Liver (tissue), 9 donors: Measurements from ENCODE around the gene ARHGEF7. TPM values are rescaled to one million over a fixed set of nuclear protein-coding genes. Genes with fewer than 3 reads are reported as not detected.

Source experiments
- DNase-seq: peaks from one replicate; pipeline ENCODE4 v3.0.0-alpha.2; 2017; ENCODE audit warnings: low spot score
- H3K27ac ChIP-seq, 2 donors: one replicate each; pipeline ENCODE4 v1.7.0; 2013; ENCODE audit warnings: inconsistent platforms in 2 of 2, low read length in 2 of 2, control low read depth in 1 of 2, low read depth in 1 of 2, mild to moderate bottlenecking in 1 of 2
- H3K27me3 ChIP-seq, 4 donors: one replicate each; pipeline versions ENCODE4 v1.6.1 to v1.7.0; 2013; ENCODE audit warnings: low read length in 3 of 4, inconsistent platforms in 1 of 4, mild to moderate bottlenecking in 1 of 4, moderate library complexity in 1 of 4; ENCODE audit not compliant: control insufficient read depth in 4 of 4, insufficient read depth in 4 of 4
- H3K36me3 ChIP-seq, 4 donors: one replicate each; pipeline versions ENCODE4 v1.6.1 to v1.7.0; 2013; ENCODE audit warnings: low read length in 3 of 4, mild to moderate bottlenecking in 3 of 4, low read depth in 1 of 4, moderate library complexity in 1 of 4; ENCODE audit not compliant: control insufficient read depth in 4 of 4, insufficient read depth in 3 of 4
- H3K4me1 ChIP-seq, 4 donors: one replicate each; pipeline versions ENCODE4 v1.6.1 to v1.7.0; 2013; ENCODE audit warnings: low read length in 3 of 4, mild to moderate bottlenecking in 3 of 4, moderate library complexity in 1 of 4; ENCODE audit not compliant: control insufficient read depth in 4 of 4, insufficient read depth in 4 of 4
- H3K4me3 ChIP-seq, 3 donors: one replicate each; pipeline versions ENCODE4 v1.6.1 to v1.7.0; 2013; ENCODE audit warnings: low read length in 3 of 3, control low read depth in 1 of 3, low read depth in 1 of 3, mild to moderate bottlenecking in 1 of 3
- H3K9ac ChIP-seq, 2 donors: one replicate each; pipeline ENCODE4 v1.7.0; 2013; ENCODE audit warnings: low read length in 2 of 2, mild to moderate bottlenecking in 2 of 2, moderate library complexity in 2 of 2, control low read depth in 1 of 2, low read depth in 1 of 2
- H3K9me3 ChIP-seq, 4 donors: one replicate each; pipeline versions ENCODE4 v1.6.1 to v1.7.0; 2013; ENCODE audit warnings: low read length in 3 of 4; ENCODE audit not compliant: control insufficient read depth in 4 of 4
- EGR1 ChIP-seq, 2 donors: IDR thresholded peaks; 2 replicates each; pipeline ENCODE4 v1.6.1; 2016 to 2018; ENCODE audit warnings: antibody characterized with exemption in 2 of 2, low read depth in 2 of 2
- FOXA1 ChIP-seq: IDR thresholded peaks from 2 replicates; pipeline ENCODE4 v1.6.1; 2016; ENCODE audit warnings: antibody characterized with exemption
- FOXA2 ChIP-seq: IDR thresholded peaks from 2 replicates; pipeline ENCODE4 v1.6.1; 2016; ENCODE audit warnings: antibody characterized with exemption
- GABPA ChIP-seq, 2 donors: IDR thresholded peaks in 1 of 2; conservative IDR thresholded peaks in 1 of 2; 2 replicates each; pipeline ENCODE4 v1.6.1; 2016; ENCODE audit warnings: antibody characterized with exemption in 2 of 2, mild to moderate bottlenecking in 1 of 2, moderate library complexity in 1 of 2
- HNF4A ChIP-seq, 2 donors: conservative IDR thresholded peaks; 2 replicates each; pipeline ENCODE4 v1.6.1; 2016; ENCODE audit warnings: antibody characterized with exemption in 2 of 2, mild to moderate bottlenecking in 2 of 2
- HNF4G ChIP-seq: IDR thresholded peaks from 2 replicates; pipeline ENCODE4 v1.6.1; 2016; ENCODE audit warnings: antibody characterized with exemption
- JUND ChIP-seq, 2 donors: IDR thresholded peaks; 2 replicates each; pipeline ENCODE4 v1.6.1; 2016; ENCODE audit warnings: antibody characterized with exemption in 2 of 2
- NR2F2 ChIP-seq: IDR thresholded peaks from 2 replicates; pipeline ENCODE4 v1.6.1; 2016; ENCODE audit warnings: antibody characterized with exemption
- RAD21 ChIP-seq, 2 donors: IDR thresholded peaks; 2 replicates each; pipeline ENCODE4 v1.6.1; 2016; ENCODE audit warnings: antibody characterized with exemption in 2 of 2, mild to moderate bottlenecking in 2 of 2
- RXRA ChIP-seq, 2 donors: IDR thresholded peaks; 2 replicates each; pipeline ENCODE4 v1.6.1; 2017 to 2018; ENCODE audit warnings: antibody characterized with exemption in 2 of 2, mild to moderate bottlenecking in 1 of 2
- SP1 ChIP-seq: IDR thresholded peaks from 2 replicates; pipeline ENCODE4 v1.6.1; 2018; ENCODE audit warnings: antibody characterized with exemption, mild to moderate bottlenecking
- TAF1 ChIP-seq: conservative IDR thresholded peaks from 2 replicates; pipeline ENCODE4 v1.6.1; 2016; ENCODE audit warnings: antibody characterized with exemption, mild to moderate bottlenecking
- YY1 ChIP-seq: IDR thresholded peaks from 2 replicates; pipeline ENCODE4 v1.6.1; 2016; ENCODE audit warnings: antibody characterized with exemption, mild to moderate bottlenecking
- WGBS: extraction: QIAGEN DNeasy Blood & Tissue Kit; methylation state at CpG from one replicate; pipeline ENCODE4 v1.1.7; 2013; 5-methylcytosine and 5-hydroxymethylcytosine counted together
- polyA plus RNA-seq, 2 donors: library from polyadenylated mRNA; stranded (reverse) in 1 of 2; unstranded in 1 of 2; fragments of 200-250 nt in 1 of 2; fragments of >200 nt in 1 of 2; fragmentation: Nextera tagmentation in 1 of 2; extraction: Ambion mirVana in 1 of 2; gene quantifications; one replicate each; pipeline versions ENCODE4 v1.2.1 to v1.2.3, GENCODE V29; 2013 to 2015
- total RNA-seq, 2 donors: library from RNA; depleted of rRNA; stranded (reverse); fragments of >200 nt; gene quantifications; one replicate each; pipeline ENCODE4 v1.2.3, GENCODE V29; 2014
- TF ChIP-seq, protein P1 (sequence below): fragments of 150-350 bp; IDR thresholded peaks from 2 replicates; pipeline ENCODE4 v1.5.1; 2017; ENCODE audit warnings: improper control_type of control experiment, low read depth, low read length; ENCODE audit not compliant: missing input control
- TF ChIP-seq, protein P2 (sequence below): IDR thresholded peaks from 2 replicates; pipeline ENCODE4 v1.6.1; 2016; ENCODE audit warnings: antibody characterized with exemption
- TF ChIP-seq, protein P3 (sequence below): IDR thresholded peaks from 2 replicates; pipeline ENCODE4 v1.6.1; 2016; ENCODE audit warnings: antibody characterized with exemption
- TF ChIP-seq, protein P4 (sequence below): IDR thresholded peaks from 2 replicates; pipeline ENCODE4 v1.6.1; 2016; ENCODE audit warnings: antibody characterized with exemption, mild to moderate bottlenecking
- TF ChIP-seq, protein P5 (sequence below): IDR thresholded peaks from 2 replicates; pipeline ENCODE4 v1.6.1; 2016; ENCODE audit warnings: antibody characterized with exemption
- donor health status: healthy.
- donor health status: healthy.
- donor health status: healthy.
- donor health status: healthy.
- donor health status: healthy.

The ARHGEF7 gene
- total and polyA plus RNA-seq, 4 donors = 10.3 to 37.5 (median 20.1) TPM

DNA sequence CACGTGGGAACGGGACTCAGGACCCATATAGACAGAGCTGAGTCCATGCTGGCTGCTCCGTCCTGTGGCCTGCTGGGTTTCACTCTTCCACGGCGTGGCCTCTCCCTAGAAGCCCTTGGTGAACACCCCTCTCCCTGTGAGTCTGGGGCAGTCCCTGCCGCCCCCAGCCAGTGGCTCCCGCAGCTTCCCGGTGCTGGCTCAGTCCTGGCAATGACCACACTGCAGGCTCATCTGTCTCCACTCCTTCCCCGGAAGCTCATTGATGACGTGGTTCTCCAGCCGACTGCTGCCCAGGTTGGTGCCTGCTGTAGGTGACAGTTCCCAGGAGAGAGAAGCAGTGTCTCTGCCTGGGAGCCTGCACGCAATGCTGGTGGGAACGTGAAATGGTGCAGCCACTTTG, 203.3 kb downstream of the ARHGEF7 start:
- no peak overlapping the region for H3K9ac ChIP-seq
- H3K4me3 ChIP-seq = no peak overlapping the region
- H3K27me3 ChIP-seq = no peaks in the 10 kb centered on the region
- H3K9me3 ChIP-seq = no peaks in the 10 kb centered on the region
- DNase-seq = no peak
- TF ChIP-seq RXRA (IDR thresholded peaks at IDR 0.05) (no peak), RAD21 (IDR thresholded peaks at IDR 0.05) (no peak), EGR1 (IDR thresholded peaks at IDR 0.05; ENCODE audit: low read depth in 2 of 2) (no peak), HNF4G (no peak), YY1 (no peak), JUND (IDR thresholded peaks at IDR 0.05) (no peak), FOXA2 (no peak)
- TF ChIP-seq, protein P1, sequence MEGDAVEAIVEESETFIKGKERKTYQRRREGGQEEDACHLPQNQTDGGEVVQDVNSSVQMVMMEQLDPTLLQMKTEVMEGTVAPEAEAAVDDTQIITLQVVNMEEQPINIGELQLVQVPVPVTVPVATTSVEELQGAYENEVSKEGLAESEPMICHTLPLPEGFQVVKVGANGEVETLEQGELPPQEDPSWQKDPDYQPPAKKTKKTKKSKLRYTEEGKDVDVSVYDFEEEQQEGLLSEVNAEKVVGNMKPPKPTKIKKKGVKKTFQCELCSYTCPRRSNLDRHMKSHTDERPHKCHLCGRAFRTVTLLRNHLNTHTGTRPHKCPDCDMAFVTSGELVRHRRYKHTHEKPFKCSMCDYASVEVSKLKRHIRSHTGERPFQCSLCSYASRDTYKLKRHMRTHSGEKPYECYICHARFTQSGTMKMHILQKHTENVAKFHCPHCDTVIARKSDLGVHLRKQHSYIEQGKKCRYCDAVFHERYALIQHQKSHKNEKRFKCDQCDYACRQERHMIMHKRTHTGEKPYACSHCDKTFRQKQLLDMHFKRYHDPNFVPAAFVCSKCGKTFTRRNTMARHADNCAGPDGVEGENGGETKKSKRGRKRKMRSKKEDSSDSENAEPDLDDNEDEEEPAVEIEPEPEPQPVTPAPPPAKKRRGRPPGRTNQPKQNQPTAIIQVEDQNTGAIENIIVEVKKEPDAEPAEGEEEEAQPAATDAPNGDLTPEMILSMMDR = no peak
- WGBS = 94% methylated on average over 13 of the region's 13 CpGs
- H3K4me1 ChIP-seq = no peaks in the 10 kb centered on the region
- no peaks in the 10 kb centered on the region for H3K36me3 ChIP-seq
- no peak overlapping the region for H3K27ac ChIP-seq

DNA sequence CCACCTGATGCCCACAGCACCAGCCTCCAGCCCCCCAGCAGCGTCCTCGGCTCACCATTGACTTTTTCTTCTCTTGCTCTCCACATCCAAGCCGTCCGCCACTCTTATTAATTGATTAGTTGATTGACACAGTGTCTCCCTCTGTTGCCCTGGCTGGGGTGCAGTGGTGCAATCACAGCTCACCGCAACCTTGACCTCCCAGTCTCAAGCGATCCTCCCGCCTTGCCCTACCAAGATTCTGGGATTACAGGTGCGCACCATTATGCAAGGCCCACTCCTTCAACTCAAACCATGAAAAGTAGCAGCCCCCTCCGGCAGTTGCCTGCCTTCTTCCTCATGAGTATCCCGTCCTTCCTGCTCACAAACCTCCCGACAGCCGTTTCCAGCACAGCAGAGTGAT, 204.4 kb downstream of the ARHGEF7 start:
- Histone ChIP-seq H3K36me3 (no peaks in the 10 kb centered on the region), H3K4me3 (no peak overlapping the region), H3K27ac (no peak overlapping the region), H3K9me3 (no peaks in the 10 kb centered on the region), H3K4me1 (no peaks in the 10 kb centered on the region), H3K9ac (no peak overlapping the region), H3K27me3 (no peaks in the 10 kb centered on the region)
- DNase-seq = no peak
- WGBS = 93% methylated on average over 12 of the region's 12 CpGs
- TF ChIP-seq, protein P2, sequence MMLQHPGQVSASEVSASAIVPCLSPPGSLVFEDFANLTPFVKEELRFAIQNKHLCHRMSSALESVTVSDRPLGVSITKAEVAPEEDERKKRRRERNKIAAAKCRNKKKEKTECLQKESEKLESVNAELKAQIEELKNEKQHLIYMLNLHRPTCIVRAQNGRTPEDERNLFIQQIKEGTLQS = no peak
- no peak for TF ChIP-seq FOXA2
- no peak for TF ChIP-seq EGR1 (IDR thresholded peaks at IDR 0.05; ENCODE audit: low read depth in 2 of 2)
- TF ChIP-seq, protein P1 = no peak
- TF ChIP-seq FOXA1 = no peak
- TF ChIP-seq, protein P3, sequence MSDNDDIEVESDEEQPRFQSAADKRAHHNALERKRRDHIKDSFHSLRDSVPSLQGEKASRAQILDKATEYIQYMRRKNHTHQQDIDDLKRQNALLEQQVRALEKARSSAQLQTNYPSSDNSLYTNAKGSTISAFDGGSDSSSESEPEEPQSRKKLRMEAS = no peak
- TF ChIP-seq RAD21 (IDR thresholded peaks at IDR 0.05) = no peak
- TF ChIP-seq HNF4G = no peak
- no peak for TF ChIP-seq SP1
- TF ChIP-seq TAF1 = no peak
- no peak for TF ChIP-seq YY1
- TF ChIP-seq NR2F2 = no peak
- TF ChIP-seq RXRA (IDR thresholded peaks at IDR 0.05) = no peak
- TF ChIP-seq, protein P4, sequence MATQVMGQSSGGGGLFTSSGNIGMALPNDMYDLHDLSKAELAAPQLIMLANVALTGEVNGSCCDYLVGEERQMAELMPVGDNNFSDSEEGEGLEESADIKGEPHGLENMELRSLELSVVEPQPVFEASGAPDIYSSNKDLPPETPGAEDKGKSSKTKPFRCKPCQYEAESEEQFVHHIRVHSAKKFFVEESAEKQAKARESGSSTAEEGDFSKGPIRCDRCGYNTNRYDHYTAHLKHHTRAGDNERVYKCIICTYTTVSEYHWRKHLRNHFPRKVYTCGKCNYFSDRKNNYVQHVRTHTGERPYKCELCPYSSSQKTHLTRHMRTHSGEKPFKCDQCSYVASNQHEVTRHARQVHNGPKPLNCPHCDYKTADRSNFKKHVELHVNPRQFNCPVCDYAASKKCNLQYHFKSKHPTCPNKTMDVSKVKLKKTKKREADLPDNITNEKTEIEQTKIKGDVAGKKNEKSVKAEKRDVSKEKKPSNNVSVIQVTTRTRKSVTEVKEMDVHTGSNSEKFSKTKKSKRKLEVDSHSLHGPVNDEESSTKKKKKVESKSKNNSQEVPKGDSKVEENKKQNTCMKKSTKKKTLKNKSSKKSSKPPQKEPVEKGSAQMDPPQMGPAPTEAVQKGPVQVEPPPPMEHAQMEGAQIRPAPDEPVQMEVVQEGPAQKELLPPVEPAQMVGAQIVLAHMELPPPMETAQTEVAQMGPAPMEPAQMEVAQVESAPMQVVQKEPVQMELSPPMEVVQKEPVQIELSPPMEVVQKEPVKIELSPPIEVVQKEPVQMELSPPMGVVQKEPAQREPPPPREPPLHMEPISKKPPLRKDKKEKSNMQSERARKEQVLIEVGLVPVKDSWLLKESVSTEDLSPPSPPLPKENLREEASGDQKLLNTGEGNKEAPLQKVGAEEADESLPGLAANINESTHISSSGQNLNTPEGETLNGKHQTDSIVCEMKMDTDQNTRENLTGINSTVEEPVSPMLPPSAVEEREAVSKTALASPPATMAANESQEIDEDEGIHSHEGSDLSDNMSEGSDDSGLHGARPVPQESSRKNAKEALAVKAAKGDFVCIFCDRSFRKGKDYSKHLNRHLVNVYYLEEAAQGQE = no peak
- TF ChIP-seq HNF4A (conservative IDR thresholded peaks at IDR 0.05) = no peak
- TF ChIP-seq, protein P5, sequence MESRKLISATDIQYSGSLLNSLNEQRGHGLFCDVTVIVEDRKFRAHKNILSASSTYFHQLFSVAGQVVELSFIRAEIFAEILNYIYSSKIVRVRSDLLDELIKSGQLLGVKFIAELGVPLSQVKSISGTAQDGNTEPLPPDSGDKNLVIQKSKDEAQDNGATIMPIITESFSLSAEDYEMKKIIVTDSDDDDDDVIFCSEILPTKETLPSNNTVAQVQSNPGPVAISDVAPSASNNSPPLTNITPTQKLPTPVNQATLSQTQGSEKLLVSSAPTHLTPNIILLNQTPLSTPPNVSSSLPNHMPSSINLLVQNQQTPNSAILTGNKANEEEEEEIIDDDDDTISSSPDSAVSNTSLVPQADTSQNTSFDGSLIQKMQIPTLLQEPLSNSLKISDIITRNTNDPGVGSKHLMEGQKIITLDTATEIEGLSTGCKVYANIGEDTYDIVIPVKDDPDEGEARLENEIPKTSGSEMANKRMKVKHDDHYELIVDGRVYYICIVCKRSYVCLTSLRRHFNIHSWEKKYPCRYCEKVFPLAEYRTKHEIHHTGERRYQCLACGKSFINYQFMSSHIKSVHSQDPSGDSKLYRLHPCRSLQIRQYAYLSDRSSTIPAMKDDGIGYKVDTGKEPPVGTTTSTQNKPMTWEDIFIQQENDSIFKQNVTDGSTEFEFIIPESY = no peak
- TF ChIP-seq JUND (IDR thresholded peaks at IDR 0.05) = no peak
- TF ChIP-seq GABPA (IDR thresholded peaks at IDR 0.05 in 1 of 2, conservative IDR thresholded peaks at IDR 0.05 in 1 of 2) = no peak
